BE2C (cell line): Measurements from ENCODE around the gene KDM4D.

ENCODE experiments used
- DNase-seq: peaks from one replicate; pipeline ENCODE4 v3.0.0-alpha.2; 2020
- H3K27me3 ChIP-seq: fragments of 250-450 bp; sonication (Bioruptor Pico); 2 replicates; pipeline ENCODE4 v1.5.1; 2020; ENCODE audit warnings: mild to moderate bottlenecking
- H3K36me3 ChIP-seq: fragments of 250-450 bp; sonication (Bioruptor Pico); 2 replicates; pipeline ENCODE4 v1.5.1; 2020; ENCODE audit warnings: mild to moderate bottlenecking
- H3K4me1 ChIP-seq: fragments of 250-450 bp; sonication (Bioruptor Pico); 2 replicates; pipeline ENCODE4 v1.5.1; 2020
- H3K4me3 ChIP-seq: 2 replicates; pipeline ENCODE4 v1.5.1; 2011; ENCODE audit warnings: low read depth, low read length
- H3K9me3 ChIP-seq: fragments of 250-450 bp; sonication (Bioruptor Pico); 2 replicates; pipeline ENCODE4 v1.5.1; 2020
- TF ChIP-seq, protein P1 (sequence below): IDR thresholded peaks from 2 replicates; pipeline ENCODE4 v1.5.1; 2012; ENCODE audit warnings: mild to moderate bottlenecking, low read depth, low read length

Gene KDM4D

DNA sequence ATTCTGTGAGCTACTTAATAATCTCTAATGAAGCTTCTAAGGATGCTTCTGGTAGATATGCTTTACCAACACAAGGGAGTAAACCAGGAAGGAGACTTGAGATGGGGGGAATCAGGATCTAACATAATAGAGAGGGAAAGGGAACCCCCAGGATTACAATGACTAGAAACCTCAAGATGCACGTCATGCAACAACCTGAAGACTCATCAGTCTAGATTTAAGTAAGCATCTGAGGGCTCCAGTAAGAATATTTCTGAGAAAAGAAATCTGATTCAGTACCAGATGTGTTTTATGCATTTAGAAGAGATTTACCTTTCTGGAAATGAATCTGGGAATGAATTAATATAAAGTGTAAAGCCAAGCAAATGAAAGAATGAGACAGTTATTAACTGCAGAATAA, 15.2 kb downstream of the KDM4D start:
- no peaks in the 10 kb centered on the region for H3K9me3 ChIP-seq
- no peaks in the 10 kb centered on the region; the same call in 1 of the 2 replicates for H3K27me3 ChIP-seq
- DNase-seq = no peak
- H3K36me3 ChIP-seq = no peaks in the 10 kb centered on the region
- H3K4me1 ChIP-seq = no peaks in the 10 kb centered on the region
- TF ChIP-seq, protein P1, sequence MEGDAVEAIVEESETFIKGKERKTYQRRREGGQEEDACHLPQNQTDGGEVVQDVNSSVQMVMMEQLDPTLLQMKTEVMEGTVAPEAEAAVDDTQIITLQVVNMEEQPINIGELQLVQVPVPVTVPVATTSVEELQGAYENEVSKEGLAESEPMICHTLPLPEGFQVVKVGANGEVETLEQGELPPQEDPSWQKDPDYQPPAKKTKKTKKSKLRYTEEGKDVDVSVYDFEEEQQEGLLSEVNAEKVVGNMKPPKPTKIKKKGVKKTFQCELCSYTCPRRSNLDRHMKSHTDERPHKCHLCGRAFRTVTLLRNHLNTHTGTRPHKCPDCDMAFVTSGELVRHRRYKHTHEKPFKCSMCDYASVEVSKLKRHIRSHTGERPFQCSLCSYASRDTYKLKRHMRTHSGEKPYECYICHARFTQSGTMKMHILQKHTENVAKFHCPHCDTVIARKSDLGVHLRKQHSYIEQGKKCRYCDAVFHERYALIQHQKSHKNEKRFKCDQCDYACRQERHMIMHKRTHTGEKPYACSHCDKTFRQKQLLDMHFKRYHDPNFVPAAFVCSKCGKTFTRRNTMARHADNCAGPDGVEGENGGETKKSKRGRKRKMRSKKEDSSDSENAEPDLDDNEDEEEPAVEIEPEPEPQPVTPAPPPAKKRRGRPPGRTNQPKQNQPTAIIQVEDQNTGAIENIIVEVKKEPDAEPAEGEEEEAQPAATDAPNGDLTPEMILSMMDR = no peak
- H3K4me3 ChIP-seq = no peak overlapping the region

DNA sequence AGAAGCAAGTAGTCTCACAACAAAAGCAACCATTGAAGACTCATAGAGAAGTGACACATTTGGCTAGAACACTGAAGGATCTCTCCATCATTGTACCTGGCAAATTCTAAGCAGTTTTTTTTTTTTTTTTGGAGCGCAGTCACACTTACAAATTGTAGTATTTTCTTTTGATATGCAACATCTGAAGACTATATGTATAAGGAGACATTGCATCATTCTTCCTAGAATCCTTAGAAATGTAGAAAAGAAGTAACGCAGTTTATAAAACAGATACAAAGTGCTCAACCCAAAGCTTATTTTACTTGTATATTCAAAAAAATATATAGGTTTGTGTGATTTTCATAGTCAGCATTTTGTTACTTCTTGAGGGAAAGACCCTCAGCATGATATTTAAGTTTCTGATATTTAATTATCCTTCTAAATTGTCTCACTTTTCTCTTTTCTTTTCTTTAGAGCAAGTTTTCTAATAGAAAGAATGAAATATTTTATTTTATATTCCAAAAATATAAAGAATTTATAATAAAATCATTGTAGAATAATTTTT, 20.0 kb downstream of the KDM4D start:
- no peak for DNase-seq
- H3K4me1 ChIP-seq = no peaks in the 10 kb centered on the region
- no peaks in the 10 kb centered on the region for H3K36me3 ChIP-seq
- TF ChIP-seq, protein P1 = no peak
- no peaks in the 10 kb centered on the region; the same call in 1 of the 2 replicates for H3K27me3 ChIP-seq
- no peak overlapping the region for H3K4me3 ChIP-seq
- no peaks in the 10 kb centered on the region for H3K9me3 ChIP-seq

DNA sequence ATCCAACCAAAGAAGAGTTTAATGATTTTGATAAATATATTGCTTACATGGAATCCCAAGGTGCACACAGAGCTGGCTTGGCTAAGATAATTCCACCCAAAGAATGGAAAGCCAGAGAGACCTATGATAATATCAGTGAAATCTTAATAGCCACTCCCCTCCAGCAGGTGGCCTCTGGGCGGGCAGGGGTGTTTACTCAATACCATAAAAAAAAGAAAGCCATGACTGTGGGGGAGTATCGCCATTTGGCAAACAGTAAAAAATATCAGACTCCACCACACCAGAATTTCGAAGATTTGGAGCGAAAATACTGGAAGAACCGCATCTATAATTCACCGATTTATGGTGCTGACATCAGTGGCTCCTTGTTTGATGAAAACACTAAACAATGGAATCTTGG, 23.9 kb downstream of the KDM4D start:
- no peak for DNase-seq
- TF ChIP-seq, protein P1 = peak; percentile 25; the same call in 1 of the 2 replicates
- H3K4me1 ChIP-seq = no peaks in the 10 kb centered on the region

DNA sequence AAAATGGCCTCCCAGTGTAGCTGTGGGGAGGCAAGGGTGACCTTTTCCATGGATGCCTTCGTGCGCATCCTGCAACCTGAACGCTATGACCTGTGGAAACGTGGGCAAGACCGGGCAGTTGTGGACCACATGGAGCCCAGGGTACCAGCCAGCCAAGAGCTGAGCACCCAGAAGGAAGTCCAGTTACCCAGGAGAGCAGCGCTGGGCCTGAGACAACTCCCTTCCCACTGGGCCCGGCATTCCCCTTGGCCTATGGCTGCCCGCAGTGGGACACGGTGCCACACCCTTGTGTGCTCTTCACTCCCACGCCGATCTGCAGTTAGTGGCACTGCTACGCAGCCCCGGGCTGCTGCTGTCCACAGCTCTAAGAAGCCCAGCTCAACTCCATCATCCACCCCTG, 24.8 kb downstream of the KDM4D start:
- Histone ChIP-seq H3K4me3 (no peak overlapping the region), H3K4me1 (no peaks in the 10 kb centered on the region), H3K27me3 (no peaks in the 10 kb centered on the region), H3K36me3 (no peaks in the 10 kb centered on the region), H3K9me3 (no peaks in the 10 kb centered on the region)
- no peak for DNase-seq
- TF ChIP-seq, protein P1 = no peak

More for the DNA sequence above, 23.9 kb downstream of the KDM4D start:
- Histone ChIP-seq H3K4me3 (no peak overlapping the region), H3K36me3 (no peaks in the 10 kb centered on the region), H3K9me3 (no peaks in the 10 kb centered on the region), H3K27me3 (no peaks in the 10 kb centered on the region)

DNA sequence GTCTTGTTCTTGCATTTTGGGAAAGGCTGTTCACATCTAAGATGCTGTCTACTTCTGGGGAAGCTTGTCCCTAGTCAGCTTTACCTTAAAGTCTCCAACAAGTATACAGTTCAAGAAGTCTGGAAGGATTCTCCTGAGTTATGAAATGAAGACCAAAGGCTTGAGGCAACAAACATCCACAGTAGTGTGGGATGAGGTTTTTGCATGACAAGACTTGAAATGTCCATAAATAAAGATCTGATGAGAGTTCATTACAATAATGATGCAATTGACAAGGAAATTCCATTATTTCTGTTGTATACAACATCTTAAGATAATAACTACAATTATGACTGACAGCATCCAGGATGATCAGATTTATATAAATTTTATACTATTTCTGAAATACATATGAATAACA, 30.2 kb downstream of the KDM4D start:
- DNase-seq = no peak
- Histone ChIP-seq H3K36me3 (no peaks in the 10 kb centered on the region), H3K9me3 (no peaks in the 10 kb centered on the region), H3K4me1 (no peaks in the 10 kb centered on the region; the same call in 1 of the 2 replicates), H3K4me3 (no peak overlapping the region), H3K27me3 (no peaks in the 10 kb centered on the region)
- TF ChIP-seq, protein P1 = no peak

DNA sequence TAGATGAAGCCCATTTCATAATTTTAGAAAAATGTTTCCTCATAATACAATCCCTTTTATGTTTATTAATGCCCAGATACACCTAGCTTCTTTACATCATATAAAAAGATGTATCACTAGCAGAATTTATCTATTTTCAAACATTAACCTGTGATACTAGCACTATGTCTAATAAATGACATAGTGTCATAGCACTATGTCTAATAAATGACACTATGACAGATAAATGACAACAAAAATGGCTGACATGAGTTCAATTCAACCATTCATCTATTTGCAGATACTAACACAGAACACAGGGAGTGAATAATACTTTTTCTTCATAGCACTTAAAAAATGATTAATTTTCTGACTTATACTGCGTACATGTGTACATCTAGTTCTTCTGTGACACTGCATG, 32.1 kb downstream of the KDM4D start:
- H3K9me3 ChIP-seq = no peaks in the 10 kb centered on the region
- no peak overlapping the region for H3K4me3 ChIP-seq
- H3K36me3 ChIP-seq = no peaks in the 10 kb centered on the region
- TF ChIP-seq, protein P1 = no peak
- no peak for DNase-seq
- H3K4me1 ChIP-seq = no peaks in the 10 kb centered on the region; the same call in 1 of the 2 replicates
- no peaks in the 10 kb centered on the region for H3K27me3 ChIP-seq
